ENCODE data around the gene HAPLN1. TPM values are rescaled to one million over a fixed set of nuclear protein-coding genes. Genes with fewer than 3 reads are reported as not detected.
"Not testable (repeated sequence)": the region's sequence is repeated elsewhere in the genome, so short reads cannot be mapped to it uniquely, and the experiment has no call there.

HAPLN1 gene
- total RNA-seq, 4 donors from 2014 or later = not detected

DNA sequence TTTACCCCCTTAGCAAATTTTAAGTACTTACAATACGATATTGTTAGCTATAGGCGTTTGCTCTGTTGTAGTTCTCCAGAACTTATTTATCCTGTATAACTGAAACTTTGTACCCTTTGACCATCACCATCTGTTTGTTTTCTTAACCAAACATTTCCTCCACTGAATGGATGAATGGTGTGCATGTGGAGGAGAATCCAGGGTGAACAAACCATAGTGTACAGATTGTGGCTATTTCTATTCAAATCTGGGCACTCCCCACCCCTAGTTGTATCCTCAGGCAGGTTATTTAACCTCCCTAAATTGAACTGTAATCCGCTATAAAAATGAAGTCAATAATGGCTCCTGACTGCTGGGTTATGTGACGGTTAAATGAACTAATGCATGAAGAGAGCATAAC is 21.4 kb upstream of the HAPLN1 start:
- TF ChIP-seq, protein P1, sequence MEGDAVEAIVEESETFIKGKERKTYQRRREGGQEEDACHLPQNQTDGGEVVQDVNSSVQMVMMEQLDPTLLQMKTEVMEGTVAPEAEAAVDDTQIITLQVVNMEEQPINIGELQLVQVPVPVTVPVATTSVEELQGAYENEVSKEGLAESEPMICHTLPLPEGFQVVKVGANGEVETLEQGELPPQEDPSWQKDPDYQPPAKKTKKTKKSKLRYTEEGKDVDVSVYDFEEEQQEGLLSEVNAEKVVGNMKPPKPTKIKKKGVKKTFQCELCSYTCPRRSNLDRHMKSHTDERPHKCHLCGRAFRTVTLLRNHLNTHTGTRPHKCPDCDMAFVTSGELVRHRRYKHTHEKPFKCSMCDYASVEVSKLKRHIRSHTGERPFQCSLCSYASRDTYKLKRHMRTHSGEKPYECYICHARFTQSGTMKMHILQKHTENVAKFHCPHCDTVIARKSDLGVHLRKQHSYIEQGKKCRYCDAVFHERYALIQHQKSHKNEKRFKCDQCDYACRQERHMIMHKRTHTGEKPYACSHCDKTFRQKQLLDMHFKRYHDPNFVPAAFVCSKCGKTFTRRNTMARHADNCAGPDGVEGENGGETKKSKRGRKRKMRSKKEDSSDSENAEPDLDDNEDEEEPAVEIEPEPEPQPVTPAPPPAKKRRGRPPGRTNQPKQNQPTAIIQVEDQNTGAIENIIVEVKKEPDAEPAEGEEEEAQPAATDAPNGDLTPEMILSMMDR (IDR thresholded peaks at IDR 0.05 in 4 of 5, conservative IDR thresholded peaks at IDR 0.05 in 1 of 5) = no peak
- TF ChIP-seq POLR2A (IDR thresholded peaks at IDR 0.05) = no peak
- Histone ChIP-seq H3K36me3 (no peaks in the 10 kb centered on the region), H3K4me1 (no peaks in the 10 kb centered on the region), H3K27ac (no peak overlapping the region), H3K27me3 (no peaks in the 10 kb centered on the region), H3K9me3 (no peaks in the 10 kb centered on the region), H3K4me3 (no peak overlapping the region)
- ATAC-seq = no peak
- intact Hi-C loops (cut with DNase I; ENCODE audit: low total_unique reads) = no loop called here
- DNase-seq = no peak
- in situ Hi-C loops (cut with MboI; ENCODE audit: low sequenced_read_pairs in 4 of 4) = no loop called here

DNA sequence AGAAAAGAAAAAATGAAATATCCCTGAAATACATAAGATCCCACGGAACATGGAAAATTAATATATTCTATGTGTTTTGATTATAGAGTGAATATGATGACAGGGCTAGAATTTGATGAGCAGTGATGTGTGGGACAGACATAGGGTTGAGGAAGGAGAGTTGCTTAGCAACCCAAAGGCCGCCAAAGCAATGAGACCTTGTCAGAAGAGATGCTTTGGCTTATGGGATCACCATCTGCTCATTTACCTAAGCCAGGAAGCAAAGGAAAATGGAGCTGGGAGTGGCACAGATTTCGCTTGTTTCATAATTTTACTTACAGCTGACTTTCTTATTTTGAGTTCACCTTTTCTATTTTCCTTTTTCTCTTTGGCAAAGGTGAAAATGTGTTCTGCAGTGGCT is 20.9 kb upstream of the HAPLN1 start:
- in situ Hi-C loops (cut with MboI; ENCODE audit: low sequenced_read_pairs in 4 of 4) = no loop called here

DNA sequence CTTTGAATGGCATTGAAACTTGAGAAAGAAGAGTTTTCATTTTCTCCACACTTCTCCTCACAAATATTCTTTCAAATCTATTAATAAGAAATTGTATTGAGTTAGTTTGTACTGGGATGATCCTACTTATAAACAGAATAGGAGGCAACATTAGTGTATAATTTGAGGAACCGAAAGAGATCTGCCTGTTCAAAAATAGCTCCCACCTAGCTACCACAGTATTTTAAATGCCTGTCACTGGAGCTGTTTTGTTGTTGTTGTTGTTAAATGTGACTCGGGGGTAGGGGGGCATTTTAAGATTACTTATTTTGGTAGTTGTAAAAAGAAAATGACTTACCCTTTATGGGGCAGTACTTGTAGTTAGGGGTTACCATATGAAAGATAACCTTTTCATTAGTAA is 20.1 kb upstream of the HAPLN1 start:
- H3K36me3 ChIP-seq = no peaks in the 10 kb centered on the region
- no peak for DNase-seq
- intact Hi-C loops (cut with DNase I; ENCODE audit: low total_unique reads) (no loop called here), in situ Hi-C loops (cut with MboI; ENCODE audit: low sequenced_read_pairs in 4 of 4) (no loop called here)
- no peak overlapping the region for H3K27ac ChIP-seq
- no peaks in the 10 kb centered on the region for H3K27me3 ChIP-seq
- no peak for TF ChIP-seq POLR2A (IDR thresholded peaks at IDR 0.05)
- TF ChIP-seq, protein P1 (IDR thresholded peaks at IDR 0.05 in 4 of 5, conservative IDR thresholded peaks at IDR 0.05 in 1 of 5) = no peak
- H3K4me1 ChIP-seq = no peaks in the 10 kb centered on the region
- no peaks in the 10 kb centered on the region for H3K9me3 ChIP-seq
- H3K4me3 ChIP-seq = no peak overlapping the region
- no peak for ATAC-seq

More for the DNA sequence above, 20.9 kb upstream of the HAPLN1 start:
- no peak overlapping the region for H3K4me3 ChIP-seq
- ATAC-seq (no peak), DNase-seq (no peak)
- no peak overlapping the region for H3K27ac ChIP-seq
- intact Hi-C loops (cut with DNase I; ENCODE audit: low total_unique reads) = no loop called here
- no peaks in the 10 kb centered on the region for H3K36me3 ChIP-seq
- H3K27me3 ChIP-seq = no peaks in the 10 kb centered on the region
- H3K9me3 ChIP-seq = no peaks in the 10 kb centered on the region
- H3K4me1 ChIP-seq = no peaks in the 10 kb centered on the region
- no peak for TF ChIP-seq POLR2A (IDR thresholded peaks at IDR 0.05)
- TF ChIP-seq, protein P1 (IDR thresholded peaks at IDR 0.05 in 4 of 5, conservative IDR thresholded peaks at IDR 0.05 in 1 of 5) = no peak

DNA sequence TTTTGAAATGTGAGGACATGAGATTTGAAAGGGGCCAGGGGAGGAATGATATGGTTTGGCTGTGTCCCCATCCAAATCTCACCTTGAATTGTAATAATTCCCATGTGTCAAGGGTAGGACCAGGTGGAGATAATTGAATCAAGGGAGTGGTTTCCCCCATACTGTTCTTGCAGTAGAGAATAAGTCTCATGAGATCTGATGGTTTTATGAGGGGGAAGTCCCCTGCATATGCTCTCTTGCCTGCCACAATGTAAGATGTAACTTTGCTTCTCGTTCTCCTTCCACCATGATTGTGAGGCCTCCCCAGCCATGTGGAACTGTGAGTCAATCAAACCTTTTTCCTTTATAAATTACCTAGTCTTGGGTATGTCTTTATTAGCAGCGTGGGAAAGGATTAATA is 15.5 kb upstream of the HAPLN1 start:
- DNase-seq; in situ Hi-C loops (cut with MboI; ENCODE audit: low sequenced_read_pairs in 4 of 4): not testable (repeated sequence)

DNA sequence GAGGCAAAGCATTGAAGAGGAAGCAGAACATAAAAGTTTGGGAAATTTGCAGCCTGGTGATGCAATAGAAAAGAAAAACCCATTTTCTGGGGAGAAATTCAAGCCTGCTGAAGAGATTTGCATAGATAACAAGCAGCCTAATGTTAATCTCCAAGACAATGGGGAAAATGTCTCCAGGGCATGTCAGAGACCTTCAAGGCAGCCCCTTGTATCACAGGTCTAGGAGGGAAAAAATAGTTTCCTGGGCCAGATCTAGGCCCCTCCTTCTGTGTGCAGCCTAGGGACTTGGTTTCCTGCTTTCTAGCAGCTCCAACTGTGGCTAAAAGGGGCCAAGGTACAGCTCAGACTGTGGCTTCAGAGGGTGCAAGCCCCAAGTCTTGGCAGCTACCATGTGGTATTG is 14.4 kb upstream of the HAPLN1 start:
- H3K27ac ChIP-seq; H3K9me3 ChIP-seq; ATAC-seq; DNase-seq; intact Hi-C loops (cut with DNase I; ENCODE audit: low total_unique reads); H3K27me3 ChIP-seq; H3K4me3 ChIP-seq; H3K36me3 ChIP-seq; in situ Hi-C loops (cut with MboI; ENCODE audit: low sequenced_read_pairs in 4 of 4); H3K4me1 ChIP-seq: not testable (repeated sequence)

More for the DNA sequence above, 15.5 kb upstream of the HAPLN1 start:
- H3K4me3 ChIP-seq; ATAC-seq; H3K4me1 ChIP-seq; intact Hi-C loops (cut with DNase I; ENCODE audit: low total_unique reads); H3K27me3 ChIP-seq; H3K9me3 ChIP-seq; H3K27ac ChIP-seq; H3K36me3 ChIP-seq: not testable (repeated sequence)

DNA sequence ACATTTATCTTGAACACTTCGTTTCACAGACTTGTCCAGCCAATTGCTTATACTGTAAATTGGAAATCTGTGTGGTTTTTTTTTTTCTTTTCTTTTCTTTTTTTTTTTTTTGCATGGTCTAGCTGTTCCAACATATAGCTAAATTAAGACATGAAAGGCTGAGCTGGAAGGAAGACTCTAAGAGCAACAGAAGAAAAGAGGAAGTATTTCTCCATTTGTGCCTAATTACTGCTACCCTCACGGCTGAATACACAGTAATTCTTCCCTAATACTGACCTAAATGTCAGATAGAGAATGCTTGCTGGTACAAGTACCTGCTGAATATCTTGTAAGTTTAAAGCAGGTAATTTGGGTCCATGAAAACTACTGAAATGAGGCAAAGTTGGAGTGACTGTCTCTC is 11.0 kb upstream of the HAPLN1 start:
- DNase-seq (no peak), ATAC-seq (no peak)
- TF ChIP-seq, protein P1 (IDR thresholded peaks at IDR 0.05 in 4 of 5, conservative IDR thresholded peaks at IDR 0.05 in 1 of 5) = no peak
- no peak for TF ChIP-seq POLR2A (IDR thresholded peaks at IDR 0.05)
- Histone ChIP-seq H3K9me3 (no peaks in the 10 kb centered on the region), H3K27ac (no peak overlapping the region), H3K36me3 (no peaks in the 10 kb centered on the region), H3K4me1 (no peaks in the 10 kb centered on the region), H3K4me3 (no peak overlapping the region), H3K27me3 (no peaks in the 10 kb centered on the region)
- in situ Hi-C loops (cut with MboI; ENCODE audit: low sequenced_read_pairs in 4 of 4) = no loop called here
- intact Hi-C loops (cut with DNase I; ENCODE audit: low total_unique reads) = no loop called here

All from gastrocnemius medialis (tissue), 4 donors.